Measurements from ENCODE around the gene TEX38. TPM values are rescaled to one million over a fixed set of nuclear protein-coding genes. Genes with fewer than 3 reads are reported as not detected.

The TEX38 gene
- total RNA-seq, 1 donor from 2014 or later, result not detected

GRCh38 chr1:46673749-46674182 is 2.1 kb downstream of the TEX38 start:
- TF ChIP-seq EZH2 (IDR thresholded peaks at IDR 0.05) (no peak), EZH2phosphoT487 (IDR thresholded peaks at IDR 0.05) (no peak)
- TF ChIP-seq, protein P1, sequence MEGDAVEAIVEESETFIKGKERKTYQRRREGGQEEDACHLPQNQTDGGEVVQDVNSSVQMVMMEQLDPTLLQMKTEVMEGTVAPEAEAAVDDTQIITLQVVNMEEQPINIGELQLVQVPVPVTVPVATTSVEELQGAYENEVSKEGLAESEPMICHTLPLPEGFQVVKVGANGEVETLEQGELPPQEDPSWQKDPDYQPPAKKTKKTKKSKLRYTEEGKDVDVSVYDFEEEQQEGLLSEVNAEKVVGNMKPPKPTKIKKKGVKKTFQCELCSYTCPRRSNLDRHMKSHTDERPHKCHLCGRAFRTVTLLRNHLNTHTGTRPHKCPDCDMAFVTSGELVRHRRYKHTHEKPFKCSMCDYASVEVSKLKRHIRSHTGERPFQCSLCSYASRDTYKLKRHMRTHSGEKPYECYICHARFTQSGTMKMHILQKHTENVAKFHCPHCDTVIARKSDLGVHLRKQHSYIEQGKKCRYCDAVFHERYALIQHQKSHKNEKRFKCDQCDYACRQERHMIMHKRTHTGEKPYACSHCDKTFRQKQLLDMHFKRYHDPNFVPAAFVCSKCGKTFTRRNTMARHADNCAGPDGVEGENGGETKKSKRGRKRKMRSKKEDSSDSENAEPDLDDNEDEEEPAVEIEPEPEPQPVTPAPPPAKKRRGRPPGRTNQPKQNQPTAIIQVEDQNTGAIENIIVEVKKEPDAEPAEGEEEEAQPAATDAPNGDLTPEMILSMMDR (IDR thresholded peaks at IDR 0.05), result no peak
- H3K4me1 ChIP-seq, result peaks cover 20% of the 10 kb centered on the region
- peaks cover 9% of the 10 kb centered on the region for H3F3A ChIP-seq (ENCODE audit: low read depth)
- H3K36me3 ChIP-seq, result peaks cover 7% of the 10 kb centered on the region
- Mint-ChIP-seq H3K4me1 (no peaks in the 10 kb centered on the region), H3K27me3 (ENCODE audit: insufficient read depth, low read depth) (no peaks in the 10 kb centered on the region), H3K4me3 (no peak overlapping the region), H3K27ac (no peak overlapping the region), H3K36me3 (peaks cover 5% of the 10 kb centered on the region), H3K9me3 (no peaks in the 10 kb centered on the region)
- H3K9ac ChIP-seq, result no peak overlapping the region
- H3K79me2 ChIP-seq (ENCODE audit: low read depth), result no peaks in the 10 kb centered on the region
- H3K4me2 ChIP-seq, result no peak overlapping the region
- DNase-seq (ENCODE audit: low spot score), result no peak
- no peaks in the 10 kb centered on the region for H3K27me3 ChIP-seq
- no peak overlapping the region for H2AFZ ChIP-seq (replicated peaks)
- no peaks in the 10 kb centered on the region for H4K20me1 ChIP-seq (ENCODE audit: low read depth)
- no peak overlapping the region for H3K4me3 ChIP-seq
- no peak overlapping the region for H3K27ac ChIP-seq
- H3K9me3 ChIP-seq (ENCODE audit: low read depth), result no peaks in the 10 kb centered on the region

- Histone ChIP-seq H3K9me3 (ENCODE audit: low read depth) (no peaks in the 10 kb centered on the region), H3K27me3 (no peaks in the 10 kb centered on the region), H3F3A (ENCODE audit: low read depth) (peaks cover 8% of the 10 kb centered on the region), H3K79me2 (ENCODE audit: low read depth) (no peaks in the 10 kb centered on the region), H4K20me1 (ENCODE audit: low read depth) (no peaks in the 10 kb centered on the region), H3K27ac (no peak overlapping the region), H3K4me1 (peaks cover 20% of the 10 kb centered on the region), H2AFZ (replicated peaks) (no peak overlapping the region), H3K36me3 (peaks cover 14% of the 10 kb centered on the region), H3K9ac (no peak overlapping the region), H3K4me3 (no peak overlapping the region), H3K4me2 (no peak overlapping the region)
- no peaks in the 10 kb centered on the region for H3K27me3 Mint-ChIP-seq (ENCODE audit: insufficient read depth, low read depth)
- H3K27ac Mint-ChIP-seq, result no peak overlapping the region
- no peak for DNase-seq (ENCODE audit: low spot score)
- peaks cover 11% of the 10 kb centered on the region for H3K36me3 Mint-ChIP-seq
- no peaks in the 10 kb centered on the region for H3K4me1 Mint-ChIP-seq
- no peaks in the 10 kb centered on the region for H3K9me3 Mint-ChIP-seq
- no peak overlapping the region for H3K4me3 Mint-ChIP-seq
- TF ChIP-seq, protein P1 (IDR thresholded peaks at IDR 0.05), result no peak
- TF ChIP-seq EZH2phosphoT487 (IDR thresholded peaks at IDR 0.05), result no peak
- no peak for TF ChIP-seq EZH2 (IDR thresholded peaks at IDR 0.05)
Observed at GRCh38 chr1:46675549-46676314, 4.1 kb downstream of the TEX38 start.

- H3K27ac ChIP-seq, result no peak overlapping the region
- H3K9ac ChIP-seq, result no peak overlapping the region
- H3K27me3 ChIP-seq, result no peaks in the 10 kb centered on the region
- no peak overlapping the region for H3K4me3 ChIP-seq
- H3K4me1 Mint-ChIP-seq, result no peaks in the 10 kb centered on the region
- H3K27ac Mint-ChIP-seq, result no peak overlapping the region
- H3K36me3 ChIP-seq, result peaks cover 14% of the 10 kb centered on the region
- H3F3A ChIP-seq (ENCODE audit: low read depth), result peaks cover 8% of the 10 kb centered on the region
- H4K20me1 ChIP-seq (ENCODE audit: low read depth), result peaks cover 4% of the 10 kb centered on the region
- H3K79me2 ChIP-seq (ENCODE audit: low read depth), result no peaks in the 10 kb centered on the region
- H2AFZ ChIP-seq (replicated peaks), result no peak overlapping the region
- H3K9me3 ChIP-seq (ENCODE audit: low read depth), result no peaks in the 10 kb centered on the region
- DNase-seq (ENCODE audit: low spot score), result no peak
- peaks cover 20% of the 10 kb centered on the region for H3K4me1 ChIP-seq
- H3K9me3 Mint-ChIP-seq, result no peaks in the 10 kb centered on the region
- H3K4me3 Mint-ChIP-seq, result no peak overlapping the region
- no peaks in the 10 kb centered on the region for H3K27me3 Mint-ChIP-seq (ENCODE audit: insufficient read depth, low read depth)
- H3K36me3 Mint-ChIP-seq, result peaks cover 11% of the 10 kb centered on the region
- H3K4me2 ChIP-seq, result no peak overlapping the region
- TF ChIP-seq EZH2 (IDR thresholded peaks at IDR 0.05) (no peak), EZH2phosphoT487 (IDR thresholded peaks at IDR 0.05) (no peak)
- TF ChIP-seq, protein P1 (IDR thresholded peaks at IDR 0.05), result no peak
Observed at GRCh38 chr1:46676531-46676930, 4.9 kb downstream of the TEX38 start.

Measured in neural progenitor cell (in vitro differentiated cells).